C4-2B (cell line): ENCODE measurements around the gene ADGRV1.

Experiments used
- CTCF ChIP-seq: fragments of 450-650 bp; conservative IDR thresholded peaks from 2 replicates; pipeline ENCODE4 v1.5.1; 2017; ENCODE audit warnings: mild to moderate bottlenecking
- ZFX ChIP-seq: fragments of 450-650 bp; IDR thresholded peaks from 2 replicates; pipeline ENCODE4 v1.6.1; 2017

- TF ChIP-seq CTCF: no peak
- TF ChIP-seq ZFX: no peak
These were observed 585.2 kb downstream of the ADGRV1 start for GRCh38 chr5:91143840-91144239.
